IMR-90 (cell line): ENCODE data around the gene CNKSR3. TPM values are rescaled to one million over a fixed set of nuclear protein-coding genes. Genes with fewer than 3 reads are reported as not detected.

Experiments
- ATAC-seq: fragments of 200-7000 bp; cut with Tn5 transposase; 2 replicates; pipeline ENCODE4 v1.9.1; 2020; ENCODE audit warnings: low read depth, mild to moderate bottlenecking, moderate library complexity
- BruUV-seq: library from RNA; stranded (reverse); fragments of 400-500 nt; replicated peaks from 2 replicates; lab custom pipeline; 2021; lab: Mats Ljungman, UMichigan
- CTCF ChIA-PET: fragments of 300-600 bp; formaldehyde crosslinking; extraction: SDS; loops from one replicate; lab custom pipeline; 2021; ENCODE audit warnings: antibody characterized with exemption; lab: Yijun Ruan, JAX
- POLR2A ChIA-PET: fragments of 300-600 bp; sonication (Branson Sonifier 250); formaldehyde crosslinking; loops from one replicate; lab custom pipeline; 2022; ENCODE audit warnings: antibody characterized with exemption; ENCODE audit not compliant: unreplicated experiment; lab: Charles Lee
- DNase-seq: peaks from one replicate; pipeline ENCODE4 v3.0.0; 2013
- H2AFZ ChIP-seq: replicated peaks from 2 replicates; pipeline ENCODE3; 2013; ENCODE audit warnings: low read length, mild to moderate bottlenecking; ENCODE audit not compliant: poor library complexity
- H2AK5ac ChIP-seq: 2 replicates; pipeline ENCODE4 v1.6.1; 2013; ENCODE audit warnings: low read depth, low read length, inconsistent platforms
- H2AK9ac ChIP-seq: replicated peaks from 2 replicates; pipeline ENCODE3; 2013; ENCODE audit warnings: mild to moderate bottlenecking, low read depth, low read length, moderate library complexity; ENCODE audit not compliant: poor library complexity
- H2BK120ac ChIP-seq: 2 replicates; pipeline ENCODE4 v1.6.1; 2013; ENCODE audit warnings: low read depth, low read length, inconsistent platforms
- H2BK15ac ChIP-seq: 3 replicates; pipeline ENCODE4 v1.6.1; 2013; ENCODE audit warnings: low read depth, low read length, inconsistent platforms
- H2BK20ac ChIP-seq: 2 replicates; pipeline ENCODE4 v1.6.1; 2013; ENCODE audit warnings: low read depth, mild to moderate bottlenecking, inconsistent platforms, low read length, moderate library complexity
- H2BK5ac ChIP-seq: 2 replicates; pipeline ENCODE4 v1.6.1; 2013; ENCODE audit warnings: mild to moderate bottlenecking, low read depth, low read length, inconsistent platforms; ENCODE audit not compliant: poor library complexity, severe bottlenecking
- H3K14ac ChIP-seq: replicated peaks from 2 replicates; pipeline ENCODE4 v1.6.1; 2013; ENCODE audit warnings: low read depth, low read length, inconsistent platforms
- H3K18ac ChIP-seq: 2 replicates; pipeline ENCODE4 v1.6.1; 2013; ENCODE audit warnings: low read depth, low read length, control low read depth
- H3K23ac ChIP-seq: 2 replicates; pipeline ENCODE4 v1.6.1; 2013; ENCODE audit warnings: low read depth, low read length, inconsistent platforms
- H3K27ac ChIP-seq: 2 replicates; pipeline ENCODE4 v1.5.1; 2013; ENCODE audit warnings: mild to moderate bottlenecking, control low read depth, low read length; ENCODE audit not compliant: insufficient read depth
- H3K27me3 ChIP-seq: 2 replicates; pipeline ENCODE4 v1.6.1; 2013; ENCODE audit warnings: low read length; ENCODE audit not compliant: control insufficient read depth, insufficient read depth
- H3K36me3 ChIP-seq: 2 replicates; pipeline ENCODE4 v1.6.1; 2013; ENCODE audit warnings: low read length, mixed read lengths; ENCODE audit not compliant: control insufficient read depth, insufficient read depth
- H3K4ac ChIP-seq: 2 replicates; pipeline ENCODE4 v1.6.1; 2013; ENCODE audit warnings: low read depth, low read length, inconsistent platforms
- H3K4me1 ChIP-seq: 2 replicates; pipeline ENCODE4 v1.6.1; 2013; ENCODE audit warnings: low read length, mixed read lengths; ENCODE audit not compliant: control insufficient read depth, insufficient read depth
- H3K4me2 ChIP-seq: 2 replicates; pipeline ENCODE4 v1.6.1; 2013; ENCODE audit warnings: low read depth, mild to moderate bottlenecking, control low read depth, low read length, moderate library complexity
- H3K4me3 ChIP-seq: 2 replicates; pipeline ENCODE4 v1.5.1; 2013; ENCODE audit warnings: low read depth, mild to moderate bottlenecking, control low read depth, low read length, moderate library complexity; ENCODE audit not compliant: insufficient read depth
- H3K56ac ChIP-seq: 2 replicates; pipeline ENCODE4 v1.6.1; 2013; ENCODE audit warnings: low read length, inconsistent platforms; ENCODE audit not compliant: insufficient read depth; ENCODE audit errors: extremely low read depth
- H3K79me1 ChIP-seq, 2 experiments: 2 replicates each; pipeline ENCODE4 v1.6.1; 2013; ENCODE audit warnings: low read length in 2 of 2, inconsistent platforms in 1 of 2, low read depth in 1 of 2
- H3K9ac ChIP-seq: 2 replicates; pipeline ENCODE4 v1.6.1; 2013; ENCODE audit warnings: low read depth, low read length, control low read depth
- H3K9me1 ChIP-seq: 2 replicates; pipeline ENCODE4 v1.6.1; 2013; ENCODE audit warnings: low read length, inconsistent platforms; ENCODE audit not compliant: insufficient read depth
- H3K9me3 ChIP-seq: 2 replicates; pipeline ENCODE4 v1.6.1; 2013; ENCODE audit warnings: low read length; ENCODE audit not compliant: control insufficient read depth, insufficient read depth
- H4K20me1 ChIP-seq: 2 replicates; pipeline ENCODE4 v1.6.1; 2013; ENCODE audit warnings: low read length, inconsistent platforms; ENCODE audit not compliant: insufficient read depth
- H4K5ac ChIP-seq: 2 replicates; pipeline ENCODE4 v1.6.1; 2013; ENCODE audit warnings: mild to moderate bottlenecking, low read depth, low read length, control low read depth
- H4K8ac ChIP-seq, 2 experiments: 2 replicates each; pipeline ENCODE4 v1.6.1; 2013; ENCODE audit warnings: low read depth in 2 of 2, low read length in 2 of 2, control low read depth in 1 of 2, inconsistent platforms in 1 of 2
- H4K91ac ChIP-seq: 2 replicates; pipeline ENCODE4 v1.6.1; 2013; ENCODE audit warnings: low read depth, low read length, inconsistent platforms; ENCODE audit not compliant: insufficient read depth
- NFE2L2 ChIP-seq: fragments of 150-350 bp; IDR thresholded peaks from 2 replicates; pipeline ENCODE4 v1.6.1; 2016; ENCODE audit warnings: low read depth, mild to moderate bottlenecking, low read length
- WGBS, 2 experiments: methylation state at CpG; one replicate each; pipeline versions ENCODE4 v1.1.5 to v1.1.7; 2013; ENCODE audit warnings: missing lambda C conversion rate in 2 of 2; ENCODE audit not compliant: insufficient read length in 1 of 2; ENCODE audit errors: extremely low coverage in 2 of 2; 5-methylcytosine and 5-hydroxymethylcytosine counted together
- dilution Hi-C: fragments of 300-500 bp; cut with HindIII; formaldehyde crosslinking; loops from one replicate; pipeline ENCODE4 v1.14.3; 2018; ENCODE audit warnings: low sequenced_read_pairs; ENCODE audit not compliant: unreplicated experiment
- in situ Hi-C: fragments of 300-500 bp; cut with MboI; formaldehyde crosslinking; loops from 3 replicates; pipeline ENCODE4 v1.14.3; 2019; ENCODE audit warnings: low sequenced_read_pairs, inconsistent platforms, mixed read lengths
- intact Hi-C: fragments of 100-400 bp; cut with micrococcal nuclease; formaldehyde crosslinking; loops from 2 replicates; pipeline ENCODE4 v1.10.0; 2022
- polyA plus RNA-seq, 3 experiments: library from polyadenylated mRNA; depleted of rRNA; stranded (reverse); fragments of >200 nt; gene quantifications; 2 replicates each; pipeline ENCODE4 v1.2.3, GENCODE V29; 2012; ENCODE audit warnings: low replicate concordance in 1 of 3
- total RNA-seq: library from RNA; depleted of rRNA; stranded (reverse); fragments of >200 nt; gene quantifications from 2 replicates; pipeline ENCODE4 v1.2.3, GENCODE V29; 2012

The CNKSR3 gene
- total and polyA plus RNA-seq, 2 of the 4 experiments (the other 2 are of a cell fraction) = 6.7 to 15.8 TPM

GRCh38 chr6:154462425-154462824 lies 48.1 kb downstream of the CNKSR3 start:
- H3K18ac ChIP-seq = no peak overlapping the region
- H3K27ac ChIP-seq = no peak overlapping the region
- H3K36me3 ChIP-seq = no peaks in the 10 kb centered on the region
- H2BK5ac ChIP-seq = no peak overlapping the region
- peaks cover 5% of the 10 kb centered on the region; the same call in 1 of the 2 replicates for H4K20me1 ChIP-seq
- dilution Hi-C loops = no loop called here
- H3K79me1 ChIP-seq = peaks cover 25 to 65% of the 10 kb centered on the region in 2 experiments
- H3K9me1 ChIP-seq = peaks cover 9% of the 10 kb centered on the region; the same call in 1 of the 2 replicates
- H2AFZ ChIP-seq = no peak overlapping the region
- H3K4me2 ChIP-seq = no peak overlapping the region
- no peak overlapping the region for H2BK20ac ChIP-seq
- ChIA-PET CTCF (no interaction called here), POLR2A (no interaction called here)
- in situ Hi-C loops = no loop called here
- WGBS, 2 experiments = 82% methylated on average over 5 of the region's 5 CpGs; no CpG with 5 or more reads in 1 of the 2 experiments
- no peak overlapping the region for H3K9ac ChIP-seq
- ATAC-seq (no peak), DNase-seq (no peak)
- H3K4ac ChIP-seq = no peak overlapping the region
- peaks cover 9% of the 10 kb centered on the region for H3K4me1 ChIP-seq
- no peak overlapping the region for H2AK5ac ChIP-seq
- no peak overlapping the region for H3K23ac ChIP-seq
- no peak overlapping the region for H3K56ac ChIP-seq
- peak overlapping the region; percentile 47 for H2AK9ac ChIP-seq
- no peaks in the 10 kb centered on the region for H3K9me3 ChIP-seq
- H4K91ac ChIP-seq = no peak overlapping the region
- no peak overlapping the region for H4K5ac ChIP-seq
- H3K27me3 ChIP-seq = no peaks in the 10 kb centered on the region
- H2BK15ac ChIP-seq = no peak overlapping the region
- H2BK120ac ChIP-seq = no peak overlapping the region
- H4K8ac ChIP-seq = no peak overlapping the region
- intact Hi-C loops = no loop called here
- TF ChIP-seq NFE2L2 = no peak
- no TSS peak for BruUV-seq
- H3K14ac ChIP-seq = no peak overlapping the region
- H3K4me3 ChIP-seq = no peak overlapping the region
